ENCODE data around the gene KDM5B. TPM values are rescaled to one million over a fixed set of nuclear protein-coding genes. Genes with fewer than 3 reads are reported as not detected.
A peak's percentile ranks its signal among the peaks of the same experiment; 100 is the strongest.

KDM5B gene
- total and polyA plus RNA-seq, 2 of the 8 experiments (the other 6 are each of a cell fraction or from before 2014, with no cell fraction given), result 73.3 to 210 TPM

DNA sequence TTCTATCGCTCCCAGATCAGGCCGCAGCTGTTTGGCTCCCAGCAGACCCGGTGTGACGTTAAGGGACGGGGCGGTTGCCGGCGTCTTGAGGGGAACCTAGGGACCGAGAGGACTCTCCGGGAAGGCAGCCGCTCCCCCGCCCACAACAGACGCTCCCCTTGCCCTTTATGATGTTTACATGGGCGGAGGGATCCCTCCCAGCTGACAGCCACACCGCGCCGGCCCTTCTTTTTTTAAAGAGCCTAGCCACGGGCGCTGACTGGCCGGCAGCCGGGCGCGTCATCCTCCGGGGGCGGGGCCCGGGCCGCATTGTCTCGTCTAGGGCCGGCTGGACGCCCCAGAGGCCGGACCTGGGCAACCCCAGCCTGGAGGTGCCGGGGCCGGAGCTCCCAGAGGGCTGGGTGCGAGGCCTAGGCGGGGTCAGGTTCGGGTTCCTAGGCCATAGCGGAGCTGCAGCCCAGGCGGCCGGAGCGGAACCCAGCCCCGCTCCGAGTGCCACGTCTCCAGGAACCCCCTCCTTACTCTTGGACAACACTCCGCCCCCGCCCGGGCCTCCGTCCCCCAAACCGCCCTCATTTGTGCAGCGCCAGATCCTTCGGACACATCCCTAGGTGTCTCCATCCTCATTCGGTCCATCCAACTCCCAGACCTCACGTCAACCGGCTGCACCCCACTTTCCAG is 2.5 kb upstream of the KDM5B start, which contains the start of gene PCAT6 (continued):
- TF ChIP-seq PHF8 (conservative IDR thresholded peaks at IDR 0.05; ENCODE audit: low read depth, low read length), result peak; percentile 74
- TF ChIP-seq KDM4A (IDR thresholded peaks at IDR 0.05; ENCODE audit: low read depth, low read length, severe bottlenecking), result no peak
- TF ChIP-seq, protein P1, sequence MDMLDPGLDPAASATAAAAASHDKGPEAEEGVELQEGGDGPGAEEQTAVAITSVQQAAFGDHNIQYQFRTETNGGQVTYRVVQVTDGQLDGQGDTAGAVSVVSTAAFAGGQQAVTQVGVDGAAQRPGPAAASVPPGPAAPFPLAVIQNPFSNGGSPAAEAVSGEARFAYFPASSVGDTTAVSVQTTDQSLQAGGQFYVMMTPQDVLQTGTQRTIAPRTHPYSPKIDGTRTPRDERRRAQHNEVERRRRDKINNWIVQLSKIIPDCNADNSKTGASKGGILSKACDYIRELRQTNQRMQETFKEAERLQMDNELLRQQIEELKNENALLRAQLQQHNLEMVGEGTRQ (IDR thresholded peaks at IDR 0.05; ENCODE audit: low read length), result no peak
- TF ChIP-seq MAFK (IDR thresholded peaks at IDR 0.05; ENCODE audit: low read depth, low read length), result no peak
- TF ChIP-seq CBX8 (IDR thresholded peaks at IDR 0.05; ENCODE audit: borderline replicate concordance, low read depth, low read length), result no peak
- peak; percentile 61 for TF ChIP-seq TAF7 (optimal IDR thresholded peaks at IDR 0.05; ENCODE audit: borderline replicate concordance, low read depth, low read length)
- no peak for TF ChIP-seq JUN (IDR thresholded peaks at IDR 0.05; ENCODE audit: low read depth, low read length)
- TF ChIP-seq TCF12 (IDR thresholded peaks at IDR 0.05; ENCODE audit: low read depth, low read length), result 0 out of 2 replicates have a peak, but pooled peaks have one; percentile 17
- TF ChIP-seq, protein P2, sequence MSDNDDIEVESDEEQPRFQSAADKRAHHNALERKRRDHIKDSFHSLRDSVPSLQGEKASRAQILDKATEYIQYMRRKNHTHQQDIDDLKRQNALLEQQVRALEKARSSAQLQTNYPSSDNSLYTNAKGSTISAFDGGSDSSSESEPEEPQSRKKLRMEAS (IDR thresholded peaks at IDR 0.05), result peak; percentile 87
- no peak for TF ChIP-seq CHD1 (IDR thresholded peaks at IDR 0.05; ENCODE audit: low read depth, low read length)
- TF ChIP-seq SP4 (IDR thresholded peaks at IDR 0.05; ENCODE audit: low read length), result 0 out of 2 replicates have a peak, but pooled peaks have one; percentile 65
- TF ChIP-seq KDM5A (IDR thresholded peaks at IDR 0.05; ENCODE audit: low read length), result no peak
- TF ChIP-seq, protein P3, sequence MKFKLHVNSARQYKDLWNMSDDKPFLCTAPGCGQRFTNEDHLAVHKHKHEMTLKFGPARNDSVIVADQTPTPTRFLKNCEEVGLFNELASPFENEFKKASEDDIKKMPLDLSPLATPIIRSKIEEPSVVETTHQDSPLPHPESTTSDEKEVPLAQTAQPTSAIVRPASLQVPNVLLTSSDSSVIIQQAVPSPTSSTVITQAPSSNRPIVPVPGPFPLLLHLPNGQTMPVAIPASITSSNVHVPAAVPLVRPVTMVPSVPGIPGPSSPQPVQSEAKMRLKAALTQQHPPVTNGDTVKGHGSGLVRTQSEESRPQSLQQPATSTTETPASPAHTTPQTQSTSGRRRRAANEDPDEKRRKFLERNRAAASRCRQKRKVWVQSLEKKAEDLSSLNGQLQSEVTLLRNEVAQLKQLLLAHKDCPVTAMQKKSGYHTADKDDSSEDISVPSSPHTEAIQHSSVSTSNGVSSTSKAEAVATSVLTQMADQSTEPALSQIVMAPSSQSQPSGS (IDR thresholded peaks at IDR 0.05; ENCODE audit: low read length), result no peak
- no peak for TF ChIP-seq POU5F1 (IDR thresholded peaks at IDR 0.05; ENCODE audit: low read depth, low read length)
- TF ChIP-seq GTF2F1 (IDR thresholded peaks at IDR 0.05; ENCODE audit: borderline replicate concordance, low read depth, low read length), result no peak
- TF ChIP-seq EZH2 (IDR thresholded peaks at IDR 0.05; ENCODE audit: low read depth, low read length, severe bottlenecking), result no peak
- TF ChIP-seq POLR2A (IDR thresholded peaks at IDR 0.05; ENCODE audit: control extremely low read depth in 1 of 2, low read depth in 2 of 2, low read length in 2 of 2), result peak; percentile 73 to 98
- no peak for TF ChIP-seq SIRT6 (IDR thresholded peaks at IDR 0.05; ENCODE audit: low read length)
- TF ChIP-seq BCL11A (IDR thresholded peaks at IDR 0.05; ENCODE audit: low read depth in 2 of 2, low read length in 2 of 2), result no peak
- TF ChIP-seq RNF2 (IDR thresholded peaks at IDR 0.05; ENCODE audit: borderline replicate concordance, low read depth, low read length, missing control alignments, poor library complexity, severe bottlenecking), result no peak
- peak; percentile 94 for TF ChIP-seq CHD2 (IDR thresholded peaks at IDR 0.05; ENCODE audit: low read length)
- TF ChIP-seq RFX5 (IDR thresholded peaks at IDR 0.05; ENCODE audit: borderline replicate concordance, low read depth, low read length), result no peak

All from H1 (cell line).